ENCODE results near the gene ARMC8.
A peak's percentile ranks its signal among the peaks of the same experiment; 100 is the strongest.

Gene ARMC8

GRCh38 chr3:138210528-138210927, 23.4 kb downstream of the ARMC8 start:
- no peak for TF ChIP-seq MYC (IDR thresholded peaks at IDR 0.05; ENCODE audit: low read depth, low read length)
- no peak for TF ChIP-seq POLR2A (IDR thresholded peaks at IDR 0.05; ENCODE audit: extremely low read depth, insufficient read length)
- TF ChIP-seq, protein P1, sequence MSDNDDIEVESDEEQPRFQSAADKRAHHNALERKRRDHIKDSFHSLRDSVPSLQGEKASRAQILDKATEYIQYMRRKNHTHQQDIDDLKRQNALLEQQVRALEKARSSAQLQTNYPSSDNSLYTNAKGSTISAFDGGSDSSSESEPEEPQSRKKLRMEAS (IDR thresholded peaks at IDR 0.05; ENCODE audit: low read depth, low read length): no peak
- TF ChIP-seq, protein P2, sequence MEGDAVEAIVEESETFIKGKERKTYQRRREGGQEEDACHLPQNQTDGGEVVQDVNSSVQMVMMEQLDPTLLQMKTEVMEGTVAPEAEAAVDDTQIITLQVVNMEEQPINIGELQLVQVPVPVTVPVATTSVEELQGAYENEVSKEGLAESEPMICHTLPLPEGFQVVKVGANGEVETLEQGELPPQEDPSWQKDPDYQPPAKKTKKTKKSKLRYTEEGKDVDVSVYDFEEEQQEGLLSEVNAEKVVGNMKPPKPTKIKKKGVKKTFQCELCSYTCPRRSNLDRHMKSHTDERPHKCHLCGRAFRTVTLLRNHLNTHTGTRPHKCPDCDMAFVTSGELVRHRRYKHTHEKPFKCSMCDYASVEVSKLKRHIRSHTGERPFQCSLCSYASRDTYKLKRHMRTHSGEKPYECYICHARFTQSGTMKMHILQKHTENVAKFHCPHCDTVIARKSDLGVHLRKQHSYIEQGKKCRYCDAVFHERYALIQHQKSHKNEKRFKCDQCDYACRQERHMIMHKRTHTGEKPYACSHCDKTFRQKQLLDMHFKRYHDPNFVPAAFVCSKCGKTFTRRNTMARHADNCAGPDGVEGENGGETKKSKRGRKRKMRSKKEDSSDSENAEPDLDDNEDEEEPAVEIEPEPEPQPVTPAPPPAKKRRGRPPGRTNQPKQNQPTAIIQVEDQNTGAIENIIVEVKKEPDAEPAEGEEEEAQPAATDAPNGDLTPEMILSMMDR (IDR thresholded peaks at IDR 0.05; ENCODE audit: low read depth, low read length): no peak
- no peak for DNase-seq (ENCODE audit: low read depth)
- H3K4me3 ChIP-seq (ENCODE audit: low read depth, low read length): no peak overlapping the region

DNA sequence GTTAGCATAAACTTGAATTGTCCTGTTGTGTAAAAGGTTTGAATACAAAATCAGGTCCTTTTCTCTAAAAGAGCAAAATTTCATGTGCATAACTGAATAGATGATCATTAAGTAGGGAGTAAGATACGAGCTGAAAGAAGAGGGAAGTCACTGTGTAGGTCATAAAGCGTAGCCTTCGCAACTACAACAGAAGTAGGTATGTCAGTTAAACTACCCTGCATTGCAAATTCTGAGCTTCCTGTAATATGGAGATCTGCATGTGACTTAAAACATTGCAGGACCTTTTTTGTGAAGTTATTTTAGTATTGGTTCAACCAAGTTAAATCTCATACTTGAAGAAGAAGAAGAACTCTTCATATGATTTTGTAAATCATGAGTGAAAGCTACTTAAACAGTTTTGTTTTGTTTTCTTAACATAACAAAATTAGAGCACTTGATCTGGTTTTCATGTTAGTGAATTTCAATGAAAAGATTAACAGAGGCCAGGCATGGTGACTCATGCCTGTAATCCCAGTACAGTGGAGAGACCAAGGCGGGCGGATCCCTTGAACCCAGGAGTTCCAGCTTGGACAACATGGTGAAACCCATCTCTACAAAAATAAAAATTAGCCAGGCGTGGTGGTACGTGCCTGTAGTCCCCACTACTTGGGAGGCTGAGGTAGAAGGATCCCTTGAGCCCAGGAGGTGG, 26.4 kb downstream of the ARMC8 start:
- peak; percentile 74 for DNase-seq (ENCODE audit: low read depth)
- H3K4me3 ChIP-seq (ENCODE audit: low read depth, low read length): no peak overlapping the region
- TF ChIP-seq, protein P1 (IDR thresholded peaks at IDR 0.05; ENCODE audit: low read depth, low read length): peak; percentile 6; the same call in 1 of the 2 replicates
- TF ChIP-seq MYC (IDR thresholded peaks at IDR 0.05; ENCODE audit: low read depth, low read length): no peak

DNA sequence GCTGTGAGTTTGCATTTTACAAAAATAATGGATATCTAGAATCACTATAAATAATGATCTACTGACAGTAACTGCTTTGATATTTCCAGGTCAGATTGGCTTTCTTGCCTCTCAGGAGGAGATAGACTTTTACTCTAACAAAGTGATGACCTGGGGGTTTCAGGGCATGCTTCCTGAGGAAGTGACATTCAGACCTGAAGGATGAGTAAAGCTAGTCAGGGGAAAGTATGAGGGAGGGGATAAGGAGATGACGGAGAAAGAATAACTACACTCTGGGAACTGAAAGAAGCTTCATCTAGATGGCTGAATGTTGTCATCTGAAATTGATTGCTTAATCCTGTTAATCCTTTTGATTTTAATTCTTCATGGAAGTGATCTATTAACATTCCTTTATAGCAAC, 32.2 kb downstream of the ARMC8 start:
- H3K4me3 ChIP-seq (ENCODE audit: low read depth, low read length): no peak overlapping the region
- peak; percentile 19 for DNase-seq (ENCODE audit: low read depth)
- TF ChIP-seq POLR2A (IDR thresholded peaks at IDR 0.05; ENCODE audit: extremely low read depth, insufficient read length) (no peak), MYC (IDR thresholded peaks at IDR 0.05; ENCODE audit: low read depth, low read length) (no peak)
- TF ChIP-seq, protein P2 (IDR thresholded peaks at IDR 0.05; ENCODE audit: low read depth, low read length): no peak
- TF ChIP-seq, protein P1 (IDR thresholded peaks at IDR 0.05; ENCODE audit: low read depth, low read length): no peak

DNA sequence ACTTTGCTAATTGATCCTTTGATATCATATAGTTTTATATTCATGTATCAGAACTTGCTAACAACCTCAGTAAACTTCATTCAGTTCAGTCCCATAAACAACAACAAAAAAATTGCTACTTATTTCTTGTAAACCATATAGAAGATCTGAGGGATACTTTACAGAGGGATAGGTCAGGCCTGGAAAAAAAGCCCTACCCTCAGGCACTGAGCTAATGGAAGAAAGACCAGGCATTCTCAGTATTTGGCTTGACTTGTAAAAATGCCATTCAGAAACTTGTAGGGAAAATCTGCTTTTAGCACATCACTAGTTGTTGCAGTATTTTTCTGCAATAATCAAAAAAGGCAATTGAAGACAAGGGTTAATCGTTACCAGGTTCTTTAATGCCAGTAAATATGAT, 33.1 kb downstream of the ARMC8 start:
- DNase-seq (ENCODE audit: low read depth): no peak
- TF ChIP-seq, protein P2 (IDR thresholded peaks at IDR 0.05; ENCODE audit: low read depth, low read length): no peak
- TF ChIP-seq POLR2A (IDR thresholded peaks at IDR 0.05; ENCODE audit: extremely low read depth, insufficient read length) (no peak), MYC (IDR thresholded peaks at IDR 0.05; ENCODE audit: low read depth, low read length) (no peak)
- TF ChIP-seq, protein P1 (IDR thresholded peaks at IDR 0.05; ENCODE audit: low read depth, low read length): no peak
- H3K4me3 ChIP-seq (ENCODE audit: low read depth, low read length): no peak overlapping the region

DNA sequence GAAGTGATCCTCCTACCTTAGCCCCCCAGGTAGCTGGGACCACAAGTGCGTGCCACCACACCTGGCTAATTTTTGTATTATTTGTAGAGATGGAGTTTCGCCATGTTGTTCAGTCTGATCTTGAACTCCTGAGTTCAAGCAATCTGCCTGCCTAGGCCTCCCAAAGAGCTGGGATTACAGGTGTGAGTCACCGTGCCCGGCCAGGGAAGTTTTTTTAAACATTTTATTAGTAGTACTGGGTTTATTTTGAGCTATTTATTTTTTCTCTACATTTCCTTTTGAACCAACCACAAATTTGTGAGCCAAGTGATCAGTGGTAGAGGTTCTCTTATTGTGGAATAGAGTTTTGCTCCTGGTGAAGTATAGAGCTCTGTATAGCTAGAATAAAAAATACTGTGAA, 33.7 kb downstream of the ARMC8 start:
- no peak for DNase-seq (ENCODE audit: low read depth)
- TF ChIP-seq, protein P2 (IDR thresholded peaks at IDR 0.05; ENCODE audit: low read depth, low read length): no peak
- no peak for TF ChIP-seq MYC (IDR thresholded peaks at IDR 0.05; ENCODE audit: low read depth, low read length)
- TF ChIP-seq POLR2A (IDR thresholded peaks at IDR 0.05; ENCODE audit: extremely low read depth, insufficient read length): no peak
- TF ChIP-seq, protein P1 (IDR thresholded peaks at IDR 0.05; ENCODE audit: low read depth, low read length): no peak
- H3K4me3 ChIP-seq (ENCODE audit: low read depth, low read length): no peak overlapping the region

GRCh38 chr3:138222131-138222941, 35.2 kb downstream of the ARMC8 start:
- peak overlapping the region; percentile 21 for H3K4me3 ChIP-seq (ENCODE audit: low read depth, low read length)
- TF ChIP-seq, protein P1 (IDR thresholded peaks at IDR 0.05; ENCODE audit: low read depth, low read length): no peak
- peak; percentile 60 for DNase-seq (ENCODE audit: low read depth)
